GM19467 (cell line): Measurements from ENCODE around the gene ABCB9.

Experiments used
- ATAC-seq: cut with Tn5 transposase; IDR thresholded peaks from one replicate; pipeline ENCODE4 v1.9.1; 2021; ENCODE audit warnings: mild to moderate bottlenecking, moderate library complexity; ENCODE audit not compliant: unreplicated experiment

The ABCB9 gene

DNA sequence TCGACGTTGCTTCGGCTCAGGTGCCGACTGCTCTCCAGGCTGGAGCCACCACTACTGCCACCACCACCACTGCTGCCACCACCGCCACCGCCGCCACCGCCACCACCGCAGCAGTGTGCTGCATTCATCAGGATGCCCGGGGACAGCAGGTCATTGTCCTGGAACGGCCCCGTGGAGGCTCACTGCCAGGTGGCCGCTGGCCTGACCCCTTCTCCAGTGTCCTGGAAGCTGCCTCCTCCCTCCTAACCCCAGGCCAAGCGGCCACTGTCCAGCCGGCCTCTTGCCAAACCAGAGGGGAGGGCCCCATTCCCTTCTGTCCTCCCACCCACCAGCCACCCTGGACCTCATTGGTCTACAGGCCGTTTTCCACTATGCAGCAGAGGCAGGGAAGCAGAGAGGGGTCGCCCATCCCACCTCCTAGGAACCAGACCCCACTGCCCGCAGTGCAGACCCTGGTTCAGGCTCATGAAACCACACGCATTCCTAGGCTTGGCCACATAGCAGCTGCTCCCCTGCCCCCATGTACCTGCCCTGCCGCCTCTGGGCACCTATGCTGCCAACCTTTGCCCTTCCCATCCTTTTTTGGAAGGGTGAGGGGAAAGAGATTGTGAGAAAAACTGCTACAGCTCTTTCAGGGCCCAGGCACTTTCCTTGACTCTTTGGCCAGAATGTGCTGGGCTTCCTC lies 29.4 kb upstream of the ABCB9 start:
- no peak for ATAC-seq

DNA sequence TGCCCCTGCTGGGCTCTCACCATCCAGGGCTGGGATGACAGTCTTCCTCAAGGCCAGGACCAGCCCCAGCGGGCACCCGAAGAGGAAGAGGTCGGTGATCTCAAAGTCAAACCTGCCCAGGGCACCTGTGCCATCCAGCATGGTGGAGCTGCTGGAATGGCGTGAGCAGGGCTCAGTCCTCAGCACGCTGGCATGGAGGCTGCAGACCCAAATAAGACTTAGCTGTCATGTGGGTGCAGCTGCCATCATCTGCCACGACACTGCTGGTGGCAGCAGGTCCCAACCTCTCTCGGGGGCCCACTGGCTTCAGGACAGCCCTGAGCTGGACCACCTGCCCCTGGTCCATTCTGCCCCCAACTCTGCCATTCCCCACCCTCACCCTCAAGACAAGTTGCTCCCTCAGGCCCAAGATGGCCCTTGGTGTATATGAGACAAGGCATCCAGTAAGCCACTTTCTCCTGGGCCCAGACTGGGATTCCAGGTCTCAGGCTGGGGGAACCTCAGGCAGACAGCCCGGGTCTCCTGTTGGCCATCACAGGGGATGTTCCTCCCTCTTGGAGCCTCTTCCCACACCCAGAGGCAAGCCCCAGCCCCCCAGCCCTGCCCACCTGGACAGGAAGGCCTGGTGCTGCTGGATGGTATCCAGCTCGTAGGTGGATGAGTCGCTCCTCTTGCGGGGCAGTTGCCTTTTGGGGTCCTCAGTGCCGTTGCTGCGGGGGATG lies 28.7 kb upstream of the ABCB9 start:
- ATAC-seq: no peak

DNA sequence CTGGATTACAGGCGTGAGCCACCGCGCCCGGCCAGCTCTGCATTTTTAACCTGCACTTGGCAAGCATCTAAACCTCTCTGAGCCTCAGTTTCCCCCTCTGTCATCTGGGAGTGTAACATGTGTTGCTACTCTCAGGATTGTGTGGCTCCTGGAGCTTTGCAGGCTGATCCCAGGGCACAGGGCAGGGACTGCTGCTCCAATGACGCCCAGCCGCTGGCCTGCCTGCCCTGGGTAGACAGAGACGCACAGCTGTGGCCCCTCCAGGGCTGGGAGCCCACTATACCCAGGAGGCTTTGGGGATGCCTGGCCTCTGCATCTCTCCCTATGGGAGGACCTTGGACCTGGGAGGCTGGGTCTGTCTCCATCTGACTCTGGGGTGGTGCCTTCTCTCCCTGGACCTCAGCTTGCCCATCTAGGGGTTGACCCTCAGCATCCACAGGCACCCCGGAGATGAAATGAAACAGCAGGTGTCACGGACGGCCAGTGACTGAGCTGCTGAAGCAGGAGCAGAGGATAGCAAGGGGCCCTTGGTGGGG lies 27.9 kb upstream of the ABCB9 start:
- ATAC-seq: no peak

DNA sequence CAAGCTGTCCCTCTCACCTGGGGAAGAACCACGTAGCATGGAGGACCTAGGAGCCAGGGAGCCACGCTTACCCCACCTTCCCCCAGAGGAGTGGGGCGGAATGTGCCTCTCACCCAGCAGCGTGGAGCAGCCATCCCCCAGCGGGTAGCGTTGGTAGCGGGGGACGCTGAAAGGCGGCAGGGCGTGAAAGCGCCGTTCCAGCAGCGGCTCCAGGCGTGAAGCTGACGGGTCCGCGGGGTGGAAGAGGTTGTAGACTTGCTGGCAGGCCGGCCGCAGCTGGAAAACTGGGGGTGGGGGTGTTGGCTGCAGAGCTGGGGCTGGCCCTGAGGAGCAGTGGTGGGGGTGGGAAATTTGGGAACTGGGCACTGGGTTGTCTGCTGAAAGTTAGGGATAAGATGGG lies 26.1 kb upstream of the ABCB9 start:
- ATAC-seq: no peak

DNA sequence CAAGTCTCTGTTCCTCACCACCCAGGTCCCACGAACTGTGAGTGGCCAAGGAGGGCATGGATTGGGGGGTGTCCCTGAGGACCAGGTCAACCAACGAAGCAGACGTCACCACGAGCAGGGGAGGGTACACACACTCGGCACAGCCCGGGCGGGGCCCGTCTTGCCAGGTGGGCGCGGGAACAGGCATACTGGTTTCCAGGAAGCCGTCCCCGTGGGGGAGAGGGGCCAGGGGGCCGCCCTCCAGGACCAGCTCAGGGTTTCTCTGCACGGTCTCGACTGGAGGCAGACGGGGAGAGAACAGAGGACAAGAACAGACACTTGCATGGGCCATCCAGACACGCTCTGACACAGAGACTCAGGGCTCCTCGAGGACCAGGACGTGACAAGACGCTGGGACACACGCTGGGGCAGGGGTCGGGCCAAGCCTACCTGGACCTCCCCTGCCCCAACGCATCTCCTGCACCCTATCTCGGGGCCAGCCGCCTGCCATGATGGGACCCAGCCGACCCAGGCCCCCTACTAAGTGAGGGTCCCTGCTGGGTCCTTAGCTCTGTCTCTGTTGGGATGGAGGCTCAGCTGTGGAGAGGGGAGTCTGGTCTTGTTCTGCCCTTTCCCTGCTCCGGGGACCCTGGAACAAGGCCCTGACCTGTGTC lies 25.5 kb upstream of the ABCB9 start:
- no peak for ATAC-seq

DNA sequence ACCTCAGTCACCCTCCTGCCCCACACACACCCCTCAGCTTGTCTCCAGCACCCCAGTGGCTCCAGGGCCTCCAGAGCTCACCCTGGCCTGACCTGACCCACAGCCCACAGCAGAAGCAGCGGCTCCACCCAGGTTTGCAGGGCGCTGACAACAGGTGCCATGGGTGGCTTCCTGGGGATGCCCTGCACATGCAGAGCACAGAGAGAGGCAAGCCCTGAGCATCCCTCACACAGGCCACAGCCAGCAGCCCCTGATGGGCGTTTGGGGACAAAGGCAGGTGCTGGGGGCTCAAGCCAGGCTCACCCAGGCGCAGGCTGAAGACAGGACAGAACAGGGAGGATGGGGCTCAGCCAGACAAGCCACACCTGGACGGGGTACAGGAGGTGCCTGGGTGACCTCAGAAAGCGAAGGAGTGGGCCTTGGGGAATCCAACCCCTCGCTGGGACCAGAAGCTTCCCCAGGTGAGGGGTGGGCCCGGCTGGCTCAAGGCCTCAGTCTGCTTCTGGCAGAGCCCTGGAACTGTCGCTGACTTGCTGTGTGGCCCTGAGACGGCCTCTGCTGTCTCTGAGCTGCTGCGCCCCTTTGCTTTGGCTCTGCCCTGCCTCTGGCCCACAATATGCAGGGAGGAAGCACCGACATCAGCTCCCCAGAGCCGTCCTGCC lies 24.8 kb upstream of the ABCB9 start:
- no peak for ATAC-seq

DNA sequence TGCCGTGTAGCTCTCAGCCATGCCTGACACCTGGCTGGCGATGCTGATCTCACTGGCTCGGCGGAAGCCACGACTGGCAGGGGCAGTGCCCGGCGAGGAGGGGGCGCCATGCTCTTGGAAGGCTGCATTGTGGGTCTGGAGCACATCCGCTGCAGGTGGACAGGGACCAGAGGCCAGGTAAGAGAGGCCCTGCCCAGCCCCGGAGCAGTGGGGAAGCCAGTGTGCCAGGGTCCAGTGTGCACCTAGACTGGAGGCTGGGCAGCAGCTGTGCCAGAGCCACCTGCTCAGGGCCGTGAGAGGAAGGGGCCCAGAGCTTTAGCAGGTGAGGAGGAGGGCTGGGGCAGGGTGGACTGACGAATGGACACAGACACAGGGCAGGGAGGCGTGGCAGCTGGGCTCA lies 24.3 kb upstream of the ABCB9 start:
- ATAC-seq: no peak

DNA sequence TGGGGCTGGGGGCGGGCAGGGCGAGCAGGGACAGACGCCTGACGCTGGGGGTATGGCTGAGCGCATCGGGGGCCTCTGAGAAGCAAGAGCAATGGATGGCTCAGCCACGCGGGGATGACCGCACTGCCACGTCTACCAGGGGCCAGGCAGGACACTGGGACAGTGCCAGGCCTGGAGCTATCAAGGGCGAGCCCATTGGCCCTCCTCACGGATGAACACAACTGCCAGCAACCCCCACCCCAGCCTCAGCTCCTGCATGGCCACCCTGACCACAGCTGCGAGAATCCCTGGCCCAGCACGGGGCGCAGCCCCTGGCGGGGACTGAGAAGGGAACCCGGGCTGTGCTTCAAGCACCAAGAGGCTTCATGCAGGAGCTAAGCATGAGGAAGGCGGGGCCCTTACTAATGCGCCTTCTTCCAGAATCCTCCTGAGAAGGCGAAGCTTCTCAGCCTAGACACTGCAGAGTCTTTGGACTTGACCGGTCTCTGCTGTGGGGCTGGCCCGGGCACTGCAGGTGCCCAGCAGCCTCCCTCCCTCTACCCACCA lies 23.7 kb upstream of the ABCB9 start:
- no peak for ATAC-seq

DNA sequence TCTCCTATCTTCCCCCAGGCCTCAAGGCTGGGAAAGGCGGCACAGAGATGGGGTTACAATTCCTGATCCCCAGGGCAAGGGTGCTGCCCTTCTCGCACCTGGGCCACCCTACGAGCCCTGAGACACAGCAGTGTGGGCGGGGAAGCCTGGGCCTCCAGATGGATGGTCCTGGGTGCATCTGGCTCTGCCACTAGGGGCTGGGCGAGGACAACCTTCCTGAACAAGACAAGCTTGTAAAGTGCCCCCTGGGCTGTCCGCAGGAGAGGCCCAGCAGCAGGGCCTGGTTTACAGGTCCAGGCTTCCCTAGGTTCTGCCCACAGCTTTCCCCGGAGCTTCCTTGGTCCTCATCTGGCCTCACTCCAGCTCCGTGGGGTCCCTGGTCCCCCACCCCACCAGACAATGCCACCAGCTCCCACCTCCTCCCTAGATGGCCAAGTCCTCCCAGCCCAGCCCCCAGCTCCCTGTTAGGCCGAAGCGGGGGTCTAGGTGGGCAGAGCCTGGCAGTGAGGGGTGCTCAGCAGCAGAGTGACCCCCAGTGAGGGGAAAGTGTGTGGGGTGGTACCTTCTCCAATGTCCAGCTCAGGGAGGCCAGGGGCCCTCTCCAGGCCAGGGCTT lies 23.1 kb upstream of the ABCB9 start:
- no peak for ATAC-seq

DNA sequence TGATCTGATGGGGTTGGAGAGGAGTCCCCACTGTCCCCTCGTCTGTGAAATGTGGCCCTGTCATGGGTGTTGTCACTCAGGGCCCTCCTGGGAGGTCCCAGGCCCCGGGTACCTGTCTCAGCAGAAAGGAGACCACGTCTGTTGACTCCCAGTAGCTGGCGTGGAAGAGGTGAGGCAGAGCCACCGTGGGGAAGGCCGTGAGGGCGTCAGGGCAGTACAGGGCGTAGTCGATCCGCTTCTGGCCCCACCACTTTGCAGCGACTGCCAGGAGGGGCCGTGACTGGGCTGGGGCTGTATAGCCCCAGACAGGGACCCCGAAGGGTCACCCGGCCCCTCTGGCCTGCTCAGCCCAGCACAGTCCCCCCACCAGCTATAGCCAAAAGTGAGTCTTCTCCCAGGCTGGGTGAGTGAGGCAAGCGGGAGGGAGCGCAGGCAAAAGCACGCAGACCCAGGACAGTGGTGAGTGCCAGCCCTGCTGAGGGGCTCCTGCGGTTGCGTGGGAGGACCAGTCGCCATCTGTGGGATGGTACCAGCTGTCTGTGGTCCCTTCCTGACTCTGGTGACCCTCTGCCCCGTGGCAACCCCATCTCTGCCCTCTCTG lies 22.4 kb upstream of the ABCB9 start:
- ATAC-seq: no peak

DNA sequence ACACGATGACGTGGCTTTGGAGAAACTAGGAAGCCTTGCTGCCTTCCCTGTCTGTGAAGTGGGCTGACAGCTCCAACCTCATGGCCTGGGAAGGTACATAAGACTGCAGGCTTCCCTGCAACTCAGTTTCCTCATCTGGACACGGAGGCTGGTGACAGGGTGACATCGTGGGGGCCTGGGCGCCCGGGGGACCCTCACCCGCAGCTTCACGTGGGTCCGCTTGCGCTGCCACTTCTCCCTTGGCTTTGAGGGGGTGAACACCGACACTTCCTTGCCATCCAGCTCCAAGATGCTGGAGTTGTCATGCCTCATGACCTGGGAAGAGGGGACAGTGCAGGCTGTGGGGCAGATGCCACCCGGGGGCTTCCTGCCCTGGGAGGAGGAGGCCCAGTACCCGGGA lies 21.8 kb upstream of the ABCB9 start:
- ATAC-seq: no peak

DNA sequence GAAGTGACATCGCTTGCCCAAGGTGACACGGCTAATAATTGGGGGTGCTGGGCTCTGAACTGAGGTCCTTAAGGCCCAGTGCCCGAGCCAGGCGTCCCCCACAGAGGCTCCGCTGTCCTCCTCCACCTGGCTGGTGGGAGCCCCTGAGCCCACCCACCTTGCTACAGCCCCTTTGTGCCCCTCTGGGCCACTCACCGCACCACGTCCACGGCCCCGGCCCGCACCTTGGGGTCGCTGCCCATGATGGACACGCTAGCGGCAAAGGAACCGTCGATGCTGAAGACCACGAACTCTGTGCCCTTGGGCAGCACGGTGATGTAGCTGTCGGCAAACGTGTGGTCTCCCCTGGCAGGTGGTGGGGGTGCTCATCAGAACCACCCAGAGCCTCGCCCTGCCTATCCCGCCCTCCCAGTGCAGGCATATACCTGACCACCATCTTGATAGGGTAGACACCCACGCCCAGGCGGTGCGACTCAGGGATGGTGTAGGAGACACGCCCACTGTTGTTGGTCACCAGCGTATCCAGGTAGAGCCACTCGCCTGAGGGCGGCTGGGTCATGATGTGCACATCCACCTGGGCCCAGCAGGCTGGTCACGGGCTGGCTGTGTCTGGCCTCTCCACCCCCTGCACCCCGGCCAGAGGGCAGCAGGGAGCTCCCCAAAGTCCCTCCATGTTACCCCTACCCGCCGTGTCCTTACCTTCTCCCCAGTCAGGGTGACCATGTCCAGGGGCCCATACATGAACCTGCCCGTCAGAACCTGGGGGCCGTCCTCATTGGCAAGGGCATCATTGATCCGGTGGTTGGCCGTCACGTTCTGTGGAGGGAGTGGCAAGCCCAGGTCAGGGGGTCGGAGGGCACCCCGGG lies 21.1 kb upstream of the ABCB9 start:
- ATAC-seq: no peak

DNA sequence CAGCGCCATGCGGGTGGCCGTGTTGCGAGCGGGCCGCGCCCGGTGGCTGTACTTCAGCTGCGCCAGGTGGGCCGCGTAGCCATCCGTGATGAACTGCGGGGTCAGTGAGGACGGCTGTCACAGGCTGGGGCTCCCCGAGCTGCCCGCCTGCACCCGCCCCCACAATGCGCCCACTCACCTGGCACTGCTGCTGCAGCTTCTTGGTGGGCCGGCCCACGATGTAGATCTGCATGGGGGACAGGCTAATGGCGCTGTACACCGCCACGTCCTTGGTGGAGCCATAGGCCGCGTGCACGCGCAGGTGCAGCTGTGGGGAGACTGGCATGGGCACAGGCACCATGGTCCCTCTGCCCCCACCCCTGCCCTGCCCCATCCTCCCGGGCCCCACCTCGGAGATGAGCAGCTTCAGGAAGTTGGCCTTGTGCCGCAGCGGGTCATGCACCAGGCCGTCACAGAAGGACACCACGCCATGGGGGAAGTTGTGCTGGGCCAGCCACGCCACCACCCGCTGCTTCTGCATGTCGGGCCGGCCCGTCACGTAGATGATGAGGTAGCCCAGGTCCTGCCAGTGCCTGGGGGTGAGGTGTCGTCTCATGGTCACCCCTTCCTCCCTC lies 20.1 kb upstream of the ABCB9 start:
- no peak for ATAC-seq

DNA sequence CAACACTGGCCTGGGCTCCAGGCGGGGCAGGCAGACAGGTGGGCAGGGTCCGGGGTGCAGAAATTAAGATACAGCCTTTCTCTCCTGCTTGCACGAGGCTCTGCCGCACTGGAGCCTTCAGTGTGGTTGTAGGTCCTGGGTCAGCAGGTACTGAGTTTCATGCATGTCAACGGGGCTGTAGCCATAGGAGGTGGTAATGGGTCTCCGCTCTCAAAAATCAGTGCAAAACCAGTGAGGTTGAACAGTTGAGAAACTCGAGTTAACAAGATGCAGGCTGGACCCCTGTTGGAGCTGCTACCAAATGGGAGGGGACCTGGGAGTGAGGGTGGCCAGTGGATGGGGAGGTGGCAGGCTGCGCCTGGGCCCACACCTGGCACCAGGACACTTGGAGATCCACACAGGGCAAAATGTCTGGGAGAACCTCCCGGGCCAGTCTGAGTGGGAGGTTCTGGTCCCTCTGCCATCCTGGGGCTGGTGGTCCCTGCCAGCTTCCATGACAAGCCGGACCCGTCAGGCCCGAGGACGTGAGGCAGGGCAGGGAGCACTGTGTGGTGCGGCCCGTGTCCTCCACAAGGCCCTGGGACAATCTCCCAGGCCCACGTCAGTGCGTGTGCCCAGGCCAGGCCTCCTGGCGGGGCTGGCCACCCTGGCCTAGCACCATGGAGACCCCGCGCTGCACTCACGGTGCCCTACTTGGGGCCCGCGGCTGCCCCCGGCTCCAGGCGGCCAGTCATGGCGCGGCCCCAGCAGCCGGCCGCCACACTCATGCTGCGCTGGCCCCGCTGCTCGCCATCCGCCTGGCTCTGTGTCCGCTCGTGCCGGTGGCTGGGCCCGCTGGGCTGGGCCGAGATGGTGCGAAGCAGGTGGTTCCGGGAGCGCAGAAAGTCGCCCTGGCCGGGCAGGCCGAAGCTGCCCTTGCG lies 19.3 kb upstream of the ABCB9 start:
- ATAC-seq: no peak

DNA sequence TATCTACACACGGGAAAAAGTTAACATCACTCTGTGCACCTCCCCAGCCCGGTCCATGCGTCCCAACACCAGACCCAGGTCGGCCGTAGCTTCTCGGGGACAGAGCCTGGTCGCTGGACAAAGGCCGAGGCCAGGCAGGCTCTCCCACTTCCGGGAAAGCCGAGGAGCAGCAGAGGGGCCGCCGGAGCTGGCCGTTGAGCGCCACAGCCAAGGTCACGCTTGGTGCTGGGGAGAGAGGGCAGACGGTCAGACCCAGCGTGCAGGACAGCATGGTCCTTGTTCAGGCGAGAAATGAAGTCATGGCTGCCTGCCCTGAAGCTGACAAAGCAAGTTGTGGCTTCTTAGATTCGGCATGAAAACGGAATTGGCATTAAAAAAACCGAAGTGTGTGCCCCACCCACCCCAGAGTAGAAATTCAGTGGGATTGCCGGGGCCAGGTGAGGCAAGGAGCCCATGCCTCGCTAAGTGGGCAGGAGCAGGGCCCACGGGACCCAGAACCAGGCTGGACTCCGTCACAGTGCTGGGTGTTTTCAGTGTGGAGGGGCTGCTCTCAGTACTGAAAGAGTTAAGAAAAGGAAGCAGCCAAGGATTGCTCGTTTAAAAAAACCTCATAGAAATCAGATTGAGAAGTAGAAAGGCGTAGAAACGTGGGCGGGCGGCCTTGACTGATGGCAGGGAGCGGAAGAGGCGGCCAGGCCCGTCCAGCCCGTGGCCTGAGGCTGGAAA lies 18.5 kb upstream of the ABCB9 start:
- ATAC-seq: no peak

DNA sequence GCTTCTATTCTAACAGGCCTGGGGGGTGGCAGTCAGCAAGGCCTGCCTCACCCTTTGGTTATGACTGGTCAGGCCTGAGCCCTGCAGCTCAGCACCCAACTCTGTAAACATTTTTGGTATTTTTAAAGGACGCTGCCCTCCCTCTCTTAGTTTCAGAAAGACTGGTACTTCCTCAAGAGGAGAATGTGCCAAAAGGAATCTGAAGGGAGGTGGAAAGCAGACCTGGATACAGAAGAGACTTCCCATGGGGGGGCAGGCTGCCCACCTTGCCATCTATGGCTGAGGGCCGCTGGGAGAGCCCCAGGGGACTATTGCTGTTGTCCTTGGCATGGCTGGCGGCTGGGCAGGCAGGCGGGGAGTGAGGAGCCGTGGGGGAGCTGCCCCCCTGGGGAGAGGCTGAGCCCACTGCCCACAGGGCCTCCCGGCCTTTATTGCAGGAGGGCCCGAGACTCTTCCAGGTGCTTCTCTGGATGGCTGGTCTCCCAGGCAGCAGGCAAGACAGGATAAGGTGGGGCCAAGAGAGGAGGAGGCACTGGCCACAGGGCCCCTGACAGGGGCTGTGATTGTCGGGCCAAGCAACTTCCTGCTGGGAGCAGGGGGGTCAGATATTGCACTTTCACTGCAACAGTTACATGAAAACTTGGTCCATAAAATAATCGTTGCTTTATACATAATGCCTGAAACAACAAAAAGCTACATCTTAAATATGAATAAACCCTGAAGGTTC lies 17.7 kb upstream of the ABCB9 start:
- no peak for ATAC-seq
